HK-2 (cell line): ENCODE data around the gene UNC119B.
"Not testable (repeated sequence)": the region's sequence is repeated elsewhere in the genome, so short reads cannot be mapped to it uniquely, and the experiment has no call there.

Experiments used
- DNase-seq: peaks from one replicate; pipeline ENCODE4 v3.0.0-alpha.2; 2018; ENCODE audit not compliant: unreplicated experiment

Gene UNC119B

DNA sequence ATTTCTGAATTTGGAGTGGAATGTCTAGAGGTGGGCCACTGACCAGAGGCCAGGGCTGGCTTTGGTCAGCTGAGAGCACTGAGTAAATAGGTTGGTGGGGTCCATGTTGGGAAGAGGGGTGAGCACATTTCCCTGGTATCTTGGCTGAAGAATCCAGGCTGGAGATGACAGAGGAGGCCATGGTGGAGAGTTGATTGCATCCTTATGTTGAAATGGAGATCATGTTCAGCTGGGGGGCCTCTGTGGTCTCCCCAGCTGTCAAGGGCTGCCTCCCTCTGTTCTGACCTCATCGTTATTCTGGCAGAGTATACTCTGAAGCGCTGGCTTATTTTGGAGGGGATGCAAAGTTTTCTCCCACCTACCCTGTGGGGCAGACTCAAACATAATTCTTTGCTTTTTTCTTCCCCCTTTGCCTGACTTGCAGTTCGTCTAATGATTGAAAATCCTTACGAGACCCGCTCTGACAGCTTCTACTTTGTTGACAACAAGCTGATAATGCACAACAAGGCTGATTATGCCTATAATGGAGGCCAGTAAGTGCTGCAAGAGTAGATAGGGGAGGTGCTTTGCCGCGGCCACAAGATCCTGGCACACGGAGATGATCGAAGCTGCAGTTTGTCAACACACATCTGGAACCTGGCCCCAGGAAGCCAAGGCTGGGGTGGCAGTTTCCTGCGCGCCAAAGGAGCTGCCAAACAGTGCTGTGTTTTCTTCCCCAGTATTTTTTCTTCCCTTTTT is 9.4 kb downstream of the UNC119B start:
- no peak for DNase-seq

DNA sequence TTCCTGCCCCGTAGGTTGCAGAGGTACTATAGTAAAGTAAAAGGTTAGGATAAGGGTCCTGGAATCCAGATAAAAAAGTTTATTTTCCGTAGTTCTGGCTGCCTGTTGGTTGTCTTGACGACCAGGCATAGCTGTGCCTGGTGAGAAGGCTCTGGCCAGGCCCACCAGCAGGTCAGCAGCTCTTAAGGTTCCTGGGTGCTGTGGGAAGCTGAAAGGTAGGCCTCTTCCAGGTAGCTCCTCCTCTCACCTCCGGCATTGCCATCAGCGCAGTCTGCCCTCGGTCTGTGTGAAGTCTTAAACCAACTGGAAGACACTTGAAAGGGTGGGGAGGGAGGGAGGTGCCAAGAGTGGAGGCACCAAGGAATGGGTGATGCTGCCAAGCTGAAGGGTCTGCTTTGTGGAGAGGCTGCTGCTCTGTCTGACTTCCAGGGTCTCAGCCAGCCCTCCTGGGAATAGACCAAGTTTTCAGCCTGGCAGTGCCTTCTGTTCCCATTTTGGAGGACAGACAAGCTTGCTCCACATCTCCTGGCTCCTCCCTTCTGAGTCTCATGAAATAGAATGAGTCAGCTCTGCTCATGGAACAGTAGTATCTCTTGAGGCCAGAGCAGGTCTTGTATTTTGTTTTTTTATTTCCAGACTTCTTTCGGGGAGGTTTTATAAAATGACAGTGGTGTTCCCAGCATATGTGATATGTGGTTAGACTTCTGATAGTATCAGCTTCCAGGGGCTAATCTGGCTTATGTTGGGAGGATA is 10.2 kb downstream of the UNC119B start:
- DNase-seq = no peak

DNA sequence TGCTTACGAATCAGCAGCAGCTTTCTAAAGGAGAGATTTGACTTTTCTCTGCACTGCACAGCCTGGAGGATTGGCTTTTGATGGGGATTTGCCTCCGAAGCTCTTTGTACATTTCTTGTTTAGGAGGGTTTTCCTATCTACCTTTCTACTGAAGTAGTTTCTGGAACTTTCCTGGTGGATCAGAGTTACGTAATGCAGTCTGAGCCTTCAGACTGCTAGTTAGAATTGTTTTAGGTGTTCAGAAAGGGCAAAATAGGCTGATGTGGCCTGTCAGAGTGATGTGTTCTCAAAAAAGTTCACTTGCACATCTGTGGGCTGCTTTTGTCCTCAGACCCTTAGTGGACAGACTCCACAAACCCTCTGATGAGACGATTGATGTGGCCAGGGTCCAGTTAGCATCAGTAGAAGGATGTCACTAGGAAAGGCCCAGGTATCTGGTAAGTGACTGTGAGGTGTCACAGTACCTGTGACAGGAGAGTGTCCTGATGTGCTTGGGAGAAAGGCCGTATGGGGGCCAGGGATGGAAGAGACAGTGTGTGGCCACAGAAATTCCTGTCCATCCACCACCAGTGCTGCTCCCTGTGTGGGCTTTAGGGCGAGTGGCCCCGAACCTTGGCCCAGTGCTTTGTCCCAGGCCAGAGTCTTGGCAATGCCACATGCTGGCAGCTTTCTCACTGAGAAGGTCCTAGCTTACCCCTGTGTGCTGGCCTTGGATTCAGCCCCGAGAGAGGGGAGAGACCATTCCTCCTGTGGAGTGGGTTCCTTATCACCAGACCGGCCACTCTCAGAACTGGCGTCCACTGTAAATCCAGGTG is 10.9 kb downstream of the UNC119B start:
- no peak for DNase-seq

DNA sequence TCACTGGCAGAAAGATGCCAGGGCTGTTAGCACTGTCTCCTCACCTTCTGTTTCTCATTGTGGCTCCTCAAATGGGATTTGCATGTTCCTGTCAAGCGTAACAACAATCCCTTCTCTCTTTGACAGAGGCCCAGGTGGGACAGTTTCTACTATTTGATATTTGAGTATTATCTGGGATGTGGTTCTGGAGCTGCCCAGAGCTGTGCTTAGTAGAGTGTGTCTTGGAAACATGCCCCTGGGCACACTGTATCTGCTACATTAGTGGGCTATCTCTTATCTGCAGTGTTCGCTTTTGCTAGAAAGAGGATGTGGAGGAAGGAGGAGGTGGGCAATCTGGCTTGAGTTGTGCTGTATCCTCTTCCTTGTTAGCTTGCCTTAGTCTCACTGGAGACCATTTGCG is 11.6 kb downstream of the UNC119B start:
- DNase-seq = no peak

DNA sequence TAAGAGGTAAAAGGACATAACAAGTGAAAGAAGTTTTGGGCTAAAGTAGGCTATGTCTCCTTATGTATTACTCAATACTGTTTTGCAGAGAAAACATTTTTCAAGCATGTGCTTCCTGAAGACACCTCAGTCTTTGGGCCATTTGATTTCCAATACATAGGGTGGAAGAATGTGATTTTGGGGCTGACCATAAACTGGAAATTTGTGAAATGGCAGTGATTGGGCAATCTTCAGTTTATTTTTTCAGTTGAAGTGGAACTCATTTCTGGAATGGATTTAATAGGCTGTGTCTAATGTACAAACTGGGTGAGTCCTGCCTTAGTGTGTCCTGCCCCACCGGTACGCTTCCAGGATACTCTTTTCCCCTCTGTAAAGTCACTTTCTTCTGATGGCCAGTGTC is 12.5 kb downstream of the UNC119B start:
- no peak for DNase-seq

DNA sequence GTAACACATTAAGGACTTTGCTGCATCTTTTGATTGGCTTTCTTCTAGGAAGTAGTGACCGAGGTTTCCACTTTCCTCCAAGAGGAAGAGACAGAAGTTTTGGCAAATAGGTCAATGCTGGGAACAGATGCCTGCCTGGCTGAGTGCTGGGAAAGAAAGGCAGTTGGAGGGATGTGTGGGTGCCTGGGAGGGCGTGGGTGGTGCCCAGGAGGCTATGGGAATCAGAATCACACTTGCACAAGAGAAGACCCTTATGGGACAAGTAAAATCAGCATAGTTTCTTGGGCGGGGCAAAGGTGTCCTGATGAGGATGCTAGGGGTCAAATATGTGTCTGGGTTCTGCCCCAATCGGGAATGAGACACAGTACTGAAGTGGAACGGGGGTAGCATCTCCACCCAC is 14.5 kb downstream of the UNC119B start:
- no peak for DNase-seq

DNA sequence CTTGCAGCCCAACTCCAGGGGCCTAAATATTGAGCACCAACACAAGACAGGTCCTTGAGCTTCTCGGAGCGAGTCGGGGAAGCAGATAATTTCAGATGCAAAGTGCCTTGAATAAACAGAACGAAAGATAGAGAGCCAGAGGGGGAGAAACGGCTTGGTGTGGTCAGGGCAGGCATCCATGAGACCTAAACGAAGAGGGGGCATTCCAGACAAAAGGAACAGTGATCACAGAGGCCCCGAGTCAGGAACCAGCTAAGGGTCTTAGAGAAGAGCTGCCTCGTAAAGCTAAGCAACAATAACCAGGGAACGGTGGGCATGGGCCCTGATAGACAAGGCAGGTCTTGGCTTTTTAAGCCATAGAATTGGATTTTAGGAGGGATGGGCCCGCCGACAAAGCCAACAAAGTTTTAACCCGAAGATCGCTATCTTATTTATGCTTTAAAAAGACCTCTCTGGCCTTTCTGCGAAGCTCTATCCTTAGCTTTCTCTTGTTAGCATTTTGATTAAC is 14.9 kb downstream of the UNC119B start:
- peak; percentile 14 for DNase-seq

DNA sequence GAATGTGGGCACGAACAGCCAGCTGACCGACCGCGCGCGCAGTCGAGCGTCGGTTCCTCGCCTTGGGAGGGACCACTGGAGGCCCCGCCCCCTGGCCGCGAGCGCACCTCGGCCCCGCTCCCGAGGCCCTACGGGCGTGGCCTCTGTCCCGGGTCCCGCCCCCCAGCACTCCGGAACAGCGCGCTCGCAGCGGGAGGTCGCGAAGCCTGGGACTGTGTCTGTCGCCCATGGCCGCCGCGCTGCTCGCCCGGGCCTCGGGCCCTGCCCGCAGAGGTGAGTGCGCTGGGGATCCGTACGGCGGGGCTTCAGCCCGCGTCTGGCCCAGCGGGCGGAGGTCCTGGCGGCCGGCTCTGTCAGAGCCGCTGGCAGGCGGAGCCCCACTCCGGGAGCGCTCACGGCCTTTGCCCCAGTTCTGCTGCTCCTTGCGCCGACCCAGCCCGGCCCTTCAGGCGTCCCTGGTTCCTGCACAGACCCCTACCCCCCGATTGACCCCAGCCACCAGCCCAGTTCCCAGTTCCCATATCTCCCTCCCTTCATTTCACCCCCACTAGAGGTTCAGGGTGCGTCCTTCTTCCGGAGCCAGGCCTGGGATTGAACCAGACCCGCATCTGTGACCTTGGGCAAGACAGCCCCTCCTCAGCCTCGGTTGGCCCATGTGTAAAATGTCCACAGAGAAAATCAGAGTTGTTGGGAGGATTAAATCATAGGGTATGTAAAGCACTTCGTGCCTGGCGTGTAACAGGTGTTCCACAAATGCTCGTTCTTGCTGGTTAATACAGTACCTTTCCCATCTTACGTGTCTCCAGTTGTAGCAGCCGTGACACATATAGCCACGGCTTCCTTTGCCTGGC is 15.6 kb downstream of the UNC119B start, which contains the start of gene ACADS:
Gene ACADS (plus strand): TSS at position 168 of the 851 bp plus-strand sequence. CDS start 60 bp downstream, at position 228.
- peak; percentile 86 for DNase-seq

DNA sequence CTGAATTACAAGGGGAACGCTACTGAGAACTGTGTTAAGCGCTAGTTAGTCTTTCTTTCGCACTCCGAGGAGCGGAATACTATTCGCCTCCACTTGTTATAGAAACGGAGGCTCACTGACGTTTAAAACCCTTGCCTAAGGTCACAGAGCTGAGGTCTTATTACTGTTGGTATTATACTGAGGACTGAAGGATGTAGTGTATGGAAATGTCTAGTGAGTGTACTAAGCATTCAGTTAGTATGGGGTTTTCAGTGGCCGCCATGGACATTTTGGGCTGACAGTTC is 16.2 kb downstream of the UNC119B start:
- no peak for DNase-seq

DNA sequence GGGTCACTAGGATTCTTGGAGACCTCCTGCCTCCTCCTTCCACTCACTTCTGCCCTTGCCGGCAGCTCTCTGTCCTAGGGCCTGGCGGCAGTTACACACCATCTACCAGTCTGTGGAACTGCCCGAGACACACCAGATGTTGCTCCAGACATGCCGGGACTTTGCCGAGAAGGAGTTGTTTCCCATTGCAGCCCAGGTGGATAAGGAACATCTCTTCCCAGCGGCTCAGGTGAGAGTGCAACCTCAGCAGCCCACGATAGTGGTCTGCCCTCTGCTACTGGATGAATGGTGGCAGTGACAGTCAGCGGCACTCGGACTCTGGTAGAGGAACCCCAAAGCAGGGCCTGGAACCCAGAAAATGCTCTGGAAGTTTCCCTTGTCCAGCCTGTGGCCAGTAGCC is 16.7 kb downstream of the UNC119B start:
- no peak for DNase-seq

DNA sequence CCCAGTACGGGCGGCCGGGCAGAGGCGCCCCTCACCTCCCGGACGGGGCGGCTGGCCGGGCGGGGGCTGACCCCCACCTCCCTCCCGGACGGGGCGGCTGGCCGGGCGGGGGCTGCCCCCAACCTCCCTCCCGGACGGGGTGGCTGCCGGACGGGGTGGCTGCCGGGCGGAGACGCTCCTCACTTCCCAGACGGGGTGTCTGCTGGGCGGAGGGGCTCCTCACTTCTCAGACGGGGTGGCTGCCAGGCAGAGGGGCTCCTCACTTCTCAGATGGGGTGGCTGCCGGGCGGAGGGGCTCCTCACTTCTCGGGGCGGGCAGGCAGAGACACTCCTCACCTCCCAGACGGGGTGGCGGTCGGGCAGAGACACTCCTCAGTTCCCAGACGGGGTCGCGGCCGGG is 21.9 kb downstream of the UNC119B start:
- not testable (repeated sequence) for DNase-seq

DNA sequence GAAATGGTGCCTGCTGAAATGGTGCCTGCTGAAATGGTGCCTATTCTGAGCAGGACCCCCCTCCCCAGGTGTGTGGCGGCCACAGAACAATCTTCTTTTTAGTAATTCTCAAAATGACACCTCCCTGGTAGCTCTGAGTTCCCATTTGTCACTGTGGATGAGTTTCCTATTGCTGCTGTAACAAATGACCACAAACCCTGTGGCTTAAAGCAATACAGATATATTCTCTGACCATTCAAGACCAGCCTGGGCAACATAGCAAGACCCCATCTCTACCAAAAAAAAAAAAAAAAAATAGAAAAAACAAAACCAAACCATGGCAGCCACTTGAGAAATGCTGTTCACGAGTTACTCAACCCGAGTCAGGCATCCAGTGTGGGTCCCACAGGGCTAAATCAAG is 23.3 kb downstream of the UNC119B start:
- DNase-seq = no peak

DNA sequence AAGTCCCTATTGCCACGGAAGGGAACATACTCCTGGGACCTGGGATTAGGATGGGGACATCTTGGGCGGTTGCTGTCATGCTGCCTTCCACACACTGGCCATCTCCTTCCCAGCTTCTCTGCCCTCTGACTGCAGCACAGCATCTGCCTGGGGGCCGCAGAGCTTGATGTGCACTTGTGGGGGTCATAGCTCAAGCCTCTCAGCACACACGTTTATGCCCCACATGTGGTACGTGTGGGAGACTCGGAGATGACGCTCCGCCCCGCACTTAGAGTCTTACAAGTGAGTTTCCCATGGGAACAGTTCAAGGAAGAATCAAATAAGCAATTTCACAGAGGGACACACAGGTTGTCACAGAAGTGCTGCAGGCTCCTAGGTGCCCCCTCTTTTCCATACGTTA is 24.0 kb downstream of the UNC119B start:
- no peak for DNase-seq

DNA sequence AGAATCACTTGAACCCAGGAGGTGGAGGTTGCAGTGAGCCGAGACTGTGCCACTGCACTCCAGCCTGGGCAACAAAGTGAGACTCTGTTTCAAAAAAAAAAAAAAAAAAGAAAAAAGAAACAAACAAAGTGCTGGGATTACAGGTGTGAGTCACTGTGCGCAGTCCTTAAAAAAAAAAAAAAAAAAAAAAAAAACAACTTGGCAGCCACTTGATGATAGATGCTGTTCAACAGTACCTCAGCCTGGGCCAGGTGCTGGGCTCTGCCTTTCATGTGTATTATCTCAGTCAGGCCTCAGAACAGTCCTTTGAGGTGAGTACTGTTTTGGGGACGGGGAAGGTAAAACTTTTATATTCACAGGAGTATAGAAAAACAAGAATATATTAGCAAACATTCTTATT is 24.9 kb downstream of the UNC119B start:
- DNase-seq = no peak

DNA sequence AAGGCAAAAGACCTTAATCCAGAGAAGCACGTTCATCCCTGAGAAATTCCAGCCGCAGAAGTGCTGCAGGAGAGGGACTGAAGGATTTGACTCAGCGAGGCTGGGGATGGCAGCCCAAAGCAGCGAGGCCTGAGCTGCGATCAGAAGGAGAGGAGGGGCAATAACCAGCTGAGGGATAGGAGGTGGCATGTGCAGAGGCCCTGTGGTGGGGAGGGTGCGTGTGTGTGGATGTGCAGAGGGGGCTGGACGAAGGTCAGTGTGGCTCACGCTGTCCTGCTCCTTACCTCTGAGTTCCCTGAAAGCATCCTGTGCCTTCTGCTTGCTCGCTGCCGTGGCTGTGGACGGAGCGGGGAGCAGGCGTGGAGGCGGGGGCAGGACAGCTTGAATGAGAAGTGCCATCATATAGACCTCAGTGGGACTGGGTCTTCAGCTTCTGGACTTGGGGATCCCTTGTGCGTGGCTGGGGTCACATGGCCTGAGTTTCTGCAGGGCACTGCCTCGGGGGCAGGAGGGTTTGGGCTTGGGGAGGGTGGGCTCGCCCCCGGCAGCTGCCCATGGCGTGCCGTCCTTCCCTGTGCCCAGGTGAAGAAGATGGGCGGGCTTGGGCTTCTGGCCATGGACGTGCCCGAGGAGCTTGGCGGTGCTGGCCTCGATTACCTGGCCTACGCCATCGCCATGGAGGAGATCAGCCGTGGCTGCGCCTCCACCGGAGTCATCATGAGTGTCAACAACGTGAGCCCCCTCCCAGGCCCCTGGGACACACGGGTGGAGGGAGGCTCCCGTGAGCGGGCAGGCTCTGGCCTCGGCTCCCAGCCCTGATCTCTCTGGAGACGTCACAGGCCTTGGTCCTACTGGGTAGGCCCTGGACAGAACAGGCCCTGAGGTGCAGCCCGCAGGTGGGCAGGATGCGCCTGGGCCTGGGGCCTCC is 26.4 kb downstream of the UNC119B start:
- DNase-seq = no peak

DNA sequence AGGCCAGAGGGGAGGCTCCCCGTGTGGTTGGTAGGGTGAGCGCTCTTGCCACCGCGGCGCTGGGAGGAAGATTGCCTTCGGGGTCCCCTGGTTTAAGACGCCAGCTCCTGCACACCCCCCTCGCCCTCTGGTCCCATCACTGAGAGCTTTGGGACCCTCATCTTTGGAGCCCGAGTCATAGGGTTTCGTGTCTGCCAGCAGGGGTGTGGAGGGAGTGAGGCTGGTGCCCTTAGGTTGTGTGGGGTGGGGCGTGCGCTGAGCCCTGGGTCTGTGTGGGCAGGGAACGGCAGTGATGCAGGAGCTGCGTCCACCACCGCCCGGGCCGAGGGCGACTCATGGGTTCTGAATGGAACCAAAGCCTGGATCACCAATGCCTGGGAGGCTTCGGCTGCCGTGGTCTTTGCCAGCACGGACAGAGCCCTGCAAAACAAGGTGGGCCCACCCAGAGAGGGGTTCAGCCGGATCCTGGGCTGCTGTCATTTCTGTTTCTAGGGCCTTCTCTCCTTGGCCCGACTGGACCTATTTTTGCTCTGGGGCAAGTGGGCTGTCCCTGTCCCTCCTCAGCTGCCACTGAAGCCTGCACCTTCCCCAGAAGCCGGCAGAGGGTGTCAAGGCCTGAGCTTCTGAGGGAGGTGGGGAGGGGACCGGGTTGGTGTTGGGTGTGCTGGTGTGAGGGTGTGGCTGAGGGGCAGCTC is 27.4 kb downstream of the UNC119B start:
- DNase-seq = no peak

DNA sequence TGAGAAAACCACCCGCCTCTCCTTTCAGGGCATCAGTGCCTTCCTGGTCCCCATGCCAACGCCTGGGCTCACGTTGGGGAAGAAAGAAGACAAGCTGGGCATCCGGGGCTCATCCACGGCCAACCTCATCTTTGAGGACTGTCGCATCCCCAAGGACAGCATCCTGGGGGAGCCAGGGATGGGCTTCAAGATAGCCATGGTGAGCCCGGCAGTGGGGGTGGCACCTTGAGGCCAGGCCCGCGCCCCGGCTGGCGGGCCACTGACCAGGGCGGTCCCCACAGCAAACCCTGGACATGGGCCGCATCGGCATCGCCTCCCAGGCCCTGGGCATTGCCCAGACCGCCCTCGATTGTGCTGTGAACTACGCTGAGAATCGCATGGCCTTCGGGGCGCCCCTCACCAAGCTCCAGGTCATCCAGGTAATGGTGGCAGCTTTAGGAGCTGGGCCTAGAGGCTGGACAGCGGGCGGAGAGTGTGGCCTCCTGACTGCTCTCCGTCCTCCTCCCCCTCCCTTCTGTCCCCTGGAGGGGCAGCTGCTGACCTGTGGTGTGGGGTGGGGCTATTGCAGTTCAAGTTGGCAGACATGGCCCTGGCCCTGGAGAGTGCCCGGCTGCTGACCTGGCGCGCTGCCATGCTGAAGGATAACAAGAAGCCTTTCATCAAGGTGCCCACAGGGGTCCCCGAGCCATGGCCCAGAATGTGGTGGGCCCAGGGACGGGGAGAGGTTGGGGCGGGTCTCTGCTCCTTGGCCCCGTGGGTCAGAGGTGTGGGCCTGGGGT is 28.2 kb downstream of the UNC119B start:
- DNase-seq = no peak

DNA sequence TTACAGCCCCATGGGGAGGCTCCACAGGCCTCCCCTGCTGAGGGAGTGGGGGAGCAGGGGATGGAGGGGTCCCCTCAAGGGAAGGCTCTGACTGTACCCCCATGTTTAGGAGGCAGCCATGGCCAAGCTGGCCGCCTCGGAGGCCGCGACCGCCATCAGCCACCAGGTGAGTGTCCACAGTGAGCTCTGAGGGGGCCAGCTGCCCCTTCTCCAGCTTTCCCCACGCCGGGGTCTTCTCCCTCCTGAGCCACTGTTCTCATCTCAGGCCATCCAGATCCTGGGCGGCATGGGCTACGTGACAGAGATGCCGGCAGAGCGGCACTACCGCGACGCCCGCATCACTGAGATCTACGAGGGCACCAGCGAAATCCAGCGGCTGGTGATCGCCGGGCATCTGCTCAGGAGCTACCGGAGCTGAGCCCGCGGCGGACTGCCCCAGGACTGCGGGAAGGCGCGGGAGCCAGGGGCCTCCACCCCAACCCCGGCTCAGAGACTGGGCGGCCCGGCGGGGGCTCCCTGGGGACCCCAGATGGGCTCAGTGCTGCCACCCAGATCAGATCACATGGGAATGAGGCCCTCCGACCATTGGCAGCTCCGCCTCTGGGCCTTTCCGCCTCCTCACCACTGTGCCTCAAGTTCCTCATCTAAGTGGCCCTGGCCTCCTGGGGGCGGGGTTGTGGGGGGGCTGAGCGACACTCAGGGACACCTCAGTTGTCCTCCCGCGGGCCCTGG is 28.9 kb downstream of the UNC119B start:
- no peak for DNase-seq
